CD4-positive, alpha-beta T cell (primary cell): ENCODE measurements around the gene TNFRSF1B. TPM values are rescaled to one million over a fixed set of nuclear protein-coding genes. Genes with fewer than 3 reads are reported as not detected.

Experiments
- ATAC-seq: fragments of 200-7000 bp; cut with Tn5 transposase; one replicate; pipeline ENCODE4 v1.10.0; 2022; ENCODE audit warnings: mild to moderate bottlenecking; ENCODE audit not compliant: poor library complexity
- CTCF ChIA-PET: fragments of 350-600 bp; sonication (Branson Sonifier 250); formaldehyde crosslinking; loops from one replicate; lab custom pipeline; 2021; ENCODE audit warnings: antibody characterized with exemption, inconsistent platforms; lab: Charles Lee
- POLR2A ChIA-PET: fragments of 350-600 bp; sonication (Branson Sonifier 250); formaldehyde crosslinking; loops from one replicate; lab custom pipeline; 2021; ENCODE audit warnings: antibody characterized with exemption, inconsistent platforms; lab: Charles Lee
- DNase-seq, 14 experiments: peaks; one replicate each; pipeline ENCODE4 v3.0.0-alpha.2; 2013 to 2020; ENCODE audit warnings: mixed read lengths in 2 of 14
- H3K27ac ChIP-seq, 2 donors: one replicate each; pipeline versions ENCODE4 v1.5.1 to v1.7.0; 2013; ENCODE audit warnings: low read length in 2 of 2, low read depth in 1 of 2, mild to moderate bottlenecking in 1 of 2
- H3K27me3 ChIP-seq, 2 experiments: 1 replicate in 1 of 2; 2 replicates in 1 of 2; pipeline versions ENCODE4 v1.6.1 to v1.7.0; 2013; ENCODE audit warnings: low read length in 2 of 2, control low read depth in 1 of 2, mild to moderate bottlenecking in 1 of 2, moderate library complexity in 1 of 2; ENCODE audit not compliant: insufficient read depth in 2 of 2, control insufficient read depth in 1 of 2
- H3K36me3 ChIP-seq: one replicate; pipeline ENCODE4 v1.6.1; 2013; ENCODE audit warnings: low read length, control low read depth; ENCODE audit not compliant: insufficient read depth
- H3K4me1 ChIP-seq: one replicate; pipeline ENCODE4 v1.6.1; 2013; ENCODE audit warnings: low read length, control low read depth; ENCODE audit not compliant: insufficient read depth
- H3K4me3 ChIP-seq: one replicate; pipeline ENCODE4 v1.5.1; 2013; ENCODE audit warnings: mild to moderate bottlenecking, low read length, moderate library complexity
- H3K9me3 ChIP-seq, 2 experiments: 1 replicate in 1 of 2; 2 replicates in 1 of 2; pipeline versions ENCODE4 v1.6.1 to v1.7.0; 2013; ENCODE audit warnings: low read length in 2 of 2, mild to moderate bottlenecking in 2 of 2, control low read depth in 1 of 2, moderate library complexity in 1 of 2; ENCODE audit not compliant: control insufficient read depth in 1 of 2, insufficient read depth in 1 of 2
- H3K27ac Mint-ChIP-seq: one replicate; pipeline ENCODE4 v1.8.0; 2020; ENCODE audit warnings: mixed read lengths
- H3K27me3 Mint-ChIP-seq: one replicate; pipeline ENCODE4 v1.8.0; 2021; ENCODE audit warnings: mixed read lengths
- H3K36me3 Mint-ChIP-seq: one replicate; pipeline ENCODE4 v1.8.0; 2021; ENCODE audit warnings: low read depth, mixed read lengths
- H3K4me1 Mint-ChIP-seq: one replicate; pipeline ENCODE4 v1.8.0; 2021; ENCODE audit warnings: low read depth, mixed read lengths
- H3K4me3 Mint-ChIP-seq: one replicate; pipeline ENCODE4 v1.8.0; 2020; ENCODE audit warnings: mild to moderate bottlenecking, mixed read lengths
- H3K9me3 Mint-ChIP-seq: one replicate; pipeline ENCODE4 v1.8.0; 2020; ENCODE audit warnings: mixed read lengths
- intact Hi-C, 2 experiments: fragments of 100-400 bp; cut with DNase I in 1 of 2; cut with micrococcal nuclease in 1 of 2; formaldehyde crosslinking; loops; one replicate each; pipeline versions ENCODE4 v1.15.1 to v1.9.0; 2023 to 2025; cut with DNase I, micrococcal nuclease
- total RNA-seq, 174 experiments: library from RNA in 2 of 174; stranded (reverse) in 2 of 174; gene quantifications; one replicate each; pipeline ENCODE4 v1.2.3 and lab custom pipeline; 2021 to 2026
- TF ChIP-seq, protein P1 (sequence below): fragments of 200-600 bp; IDR thresholded peaks from one replicate; pipeline ENCODE4 v1.8.0; 2022; ENCODE audit warnings: antibody characterized with exemption, mild to moderate bottlenecking

The TNFRSF1B gene
- total RNA-seq, 2 experiments from 2014 or later: 61.9 to 62.6 TPM

- H3K27ac ChIP-seq: no peak overlapping the region
- Mint-ChIP-seq H3K4me3 (peak overlapping the region; percentile 71), H3K27me3 (no peaks in the 10 kb centered on the region), H3K36me3 (no peaks in the 10 kb centered on the region), H3K4me1 (peaks cover 45% of the 10 kb centered on the region), H3K9me3 (peaks cover 3% of the 10 kb centered on the region), H3K27ac (peak overlapping the region; percentile 24)
- DNase-seq (peak; percentile 60 to 88 (median 76)), ATAC-seq (peak; percentile 75)
- H3K4me3 ChIP-seq: no peak overlapping the region
- ChIA-PET POLR2A (interaction anchor here (0.5 to 2.9 kb wide), 25 partner anchors 11 to 217 kb away, joined by 3 to 68 read pairs (median 4); partner anchors contain the start of genes TNFRSF1B and VPS13D), CTCF (interaction anchor here (0.6 to 5.4 kb wide), 33 partner anchors 9 to 158 kb away, joined by 3 to 142 read pairs (median 8); partner anchors contain the start of genes TNFRSF1B and VPS13D)
- peaks cover 50% of the 10 kb centered on the region for H3K4me1 ChIP-seq
- no peaks in the 10 kb centered on the region for H3K27me3 ChIP-seq
- no peaks in the 10 kb centered on the region for H3K9me3 ChIP-seq
- intact Hi-C loops: loop anchor here (1.0 to 5.0 kb wide), 3 partner anchors 44 to 288 kb away; no protein-coding TSS in a partner anchor
- no peaks in the 10 kb centered on the region for H3K36me3 ChIP-seq
- TF ChIP-seq, protein P1, sequence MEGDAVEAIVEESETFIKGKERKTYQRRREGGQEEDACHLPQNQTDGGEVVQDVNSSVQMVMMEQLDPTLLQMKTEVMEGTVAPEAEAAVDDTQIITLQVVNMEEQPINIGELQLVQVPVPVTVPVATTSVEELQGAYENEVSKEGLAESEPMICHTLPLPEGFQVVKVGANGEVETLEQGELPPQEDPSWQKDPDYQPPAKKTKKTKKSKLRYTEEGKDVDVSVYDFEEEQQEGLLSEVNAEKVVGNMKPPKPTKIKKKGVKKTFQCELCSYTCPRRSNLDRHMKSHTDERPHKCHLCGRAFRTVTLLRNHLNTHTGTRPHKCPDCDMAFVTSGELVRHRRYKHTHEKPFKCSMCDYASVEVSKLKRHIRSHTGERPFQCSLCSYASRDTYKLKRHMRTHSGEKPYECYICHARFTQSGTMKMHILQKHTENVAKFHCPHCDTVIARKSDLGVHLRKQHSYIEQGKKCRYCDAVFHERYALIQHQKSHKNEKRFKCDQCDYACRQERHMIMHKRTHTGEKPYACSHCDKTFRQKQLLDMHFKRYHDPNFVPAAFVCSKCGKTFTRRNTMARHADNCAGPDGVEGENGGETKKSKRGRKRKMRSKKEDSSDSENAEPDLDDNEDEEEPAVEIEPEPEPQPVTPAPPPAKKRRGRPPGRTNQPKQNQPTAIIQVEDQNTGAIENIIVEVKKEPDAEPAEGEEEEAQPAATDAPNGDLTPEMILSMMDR: peak; percentile 97
These were observed 41.9 kb upstream of the TNFRSF1B start for GRCh38 chr1:12124693-12125421.

GRCh38 chr1:12125422-12126355 is 41.1 kb upstream of the TNFRSF1B start:
- no peak for ATAC-seq
- CTCF ChIA-PET: interaction anchor here (0.6 to 5.4 kb wide), 24 partner anchors 8 to 151 kb away, joined by 3 to 142 read pairs (median 10); partner anchors contain the start of genes TNFRSF1B and VPS13D

More at GRCh38 chr1:12125422-12126355, 41.1 kb upstream of the TNFRSF1B start:
- no peaks in the 10 kb centered on the region for H3K9me3 ChIP-seq
- Mint-ChIP-seq H3K4me1 (peaks cover 40% of the 10 kb centered on the region), H3K27me3 (no peaks in the 10 kb centered on the region), H3K36me3 (no peaks in the 10 kb centered on the region), H3K27ac (peak overlapping the region; percentile 24), H3K4me3 (no peak overlapping the region), H3K9me3 (no peaks in the 10 kb centered on the region)
- DNase-seq: peak in 1 of 14 experiments; percentile 42
- H3K27ac ChIP-seq: no peak overlapping the region
- TF ChIP-seq, protein P1: no peak
- H3K36me3 ChIP-seq: no peaks in the 10 kb centered on the region
- peaks cover 57% of the 10 kb centered on the region for H3K4me1 ChIP-seq
- H3K4me3 ChIP-seq: no peak overlapping the region
- no peaks in the 10 kb centered on the region for H3K27me3 ChIP-seq
- POLR2A ChIA-PET: interaction anchor here (0.6 to 2.9 kb wide), 18 partner anchors 10 to 108 kb away, joined by 3 to 68 read pairs (median 6); partner anchors contain the start of gene TNFRSF1B
- intact Hi-C loops: loop anchor here in 1 of 2 experiments (2.0 kb wide), 1 partner anchor 43 kb away; no protein-coding TSS in a partner anchor
